C4-2B (cell line): Measurements from ENCODE around the gene C2CD5.

Experiments
- CTCF ChIP-seq: fragments of 450-650 bp; conservative IDR thresholded peaks from 2 replicates; pipeline ENCODE4 v1.5.1; 2017; ENCODE audit warnings: mild to moderate bottlenecking
- ZFX ChIP-seq: fragments of 450-650 bp; IDR thresholded peaks from 2 replicates; pipeline ENCODE4 v1.6.1; 2017

GRCh38 chr12:22477894-22478287, 66.5 kb downstream of the C2CD5 start:
- TF ChIP-seq ZFX (no peak), CTCF (no peak)
